Epithelial cell of prostate (primary cell): Measurements from ENCODE around the gene SLAMF1.
"Not testable (repeated sequence)": the region's sequence is repeated elsewhere in the genome, so short reads cannot be mapped to it uniquely, and the experiment has no call there.

Experiments used
- DNase-seq: peaks from one replicate; pipeline ENCODE4 v3.0.0-alpha.2; 2011; ENCODE audit warnings: low read depth, low spot score
- H3K27ac ChIP-seq: fragments of 450-650 bp; 2 replicates; pipeline ENCODE4 v1.5.1; 2017; ENCODE audit warnings: mild to moderate bottlenecking

Gene SLAMF1

DNA sequence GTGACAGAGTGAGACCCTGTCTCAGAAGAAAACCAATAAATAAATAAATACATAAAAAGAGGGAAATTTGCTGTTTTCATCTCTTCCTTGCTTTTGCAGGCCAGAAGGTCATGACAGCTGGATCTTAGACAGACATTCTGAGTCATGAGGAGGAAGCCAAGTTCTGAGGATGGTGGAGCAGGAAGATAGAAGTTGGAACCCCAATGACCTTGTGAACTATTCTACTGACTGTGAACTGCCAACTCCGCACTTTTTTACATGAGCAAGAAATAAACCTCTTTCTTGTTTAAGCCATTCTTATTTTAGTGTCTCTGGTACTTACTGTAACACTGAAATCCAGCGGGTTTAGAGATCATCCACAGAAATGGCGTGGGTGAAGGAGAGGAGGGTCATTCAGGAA is 76.0 kb downstream of the SLAMF1 start:
- no peak overlapping the region for H3K27ac ChIP-seq
- no peak for DNase-seq

DNA sequence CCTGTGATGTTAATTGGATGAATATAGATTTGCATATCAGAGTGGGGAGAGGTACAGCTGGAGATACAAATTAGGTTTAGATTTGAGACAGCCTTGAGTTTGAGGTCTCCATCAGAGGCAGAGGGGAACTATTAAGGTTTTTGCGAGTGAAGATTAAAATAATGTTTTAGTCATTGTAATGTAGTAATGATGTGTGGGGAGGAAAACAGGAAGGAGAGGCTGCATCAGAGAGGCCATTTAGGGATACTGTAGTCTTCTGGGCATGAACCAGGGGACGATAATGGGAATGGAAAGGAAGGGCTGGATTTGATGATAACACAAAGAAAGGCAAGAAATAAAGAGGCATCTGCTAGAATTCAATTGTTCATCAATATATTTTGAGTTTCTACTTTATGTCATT is 77.0 kb downstream of the SLAMF1 start:
- DNase-seq: no peak
- no peak overlapping the region for H3K27ac ChIP-seq

- DNase-seq: no peak
- no peak overlapping the region for H3K27ac ChIP-seq
Measured at GRCh38 chr1:160567858-160568682, 78.8 kb downstream of the SLAMF1 start.

GRCh38 chr1:160567341-160567740 is 79.5 kb downstream of the SLAMF1 start:
- no peak overlapping the region for H3K27ac ChIP-seq
- no peak for DNase-seq

DNA sequence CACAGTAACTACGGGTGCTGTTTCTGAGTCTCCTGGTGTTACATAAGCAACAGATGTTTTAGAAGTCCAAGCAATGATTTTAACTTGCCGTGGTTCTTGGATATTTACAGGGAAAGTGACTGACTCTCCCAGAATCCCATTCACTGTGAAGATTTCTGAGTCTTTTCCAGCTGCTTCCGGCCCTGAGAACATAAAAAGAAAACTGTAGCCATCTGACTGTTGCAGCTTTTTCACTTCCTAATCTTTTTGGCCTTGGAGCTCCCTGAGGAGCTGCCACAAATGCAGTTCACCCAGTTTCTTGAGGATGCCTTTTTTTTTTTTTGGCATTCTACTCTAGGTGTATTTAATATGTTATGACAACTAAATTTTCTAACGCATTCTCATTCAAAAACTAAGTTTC is 81.3 kb downstream of the SLAMF1 start:
- no peak for DNase-seq
- H3K27ac ChIP-seq: no peak overlapping the region

- DNase-seq, H3K27ac ChIP-seq: not testable (repeated sequence)
Measured at GRCh38 chr1:160563230-160563629, 83.6 kb downstream of the SLAMF1 start.

- not testable (repeated sequence) for H3K27ac ChIP-seq, DNase-seq
Measured at GRCh38 chr1:160562745-160563144, 84.1 kb downstream of the SLAMF1 start.

- DNase-seq: no peak
- H3K27ac ChIP-seq: no peak overlapping the region
Measured at GRCh38 chr1:160560806-160561205, 86.0 kb downstream of the SLAMF1 start.

GRCh38 chr1:160560045-160560705 is 86.7 kb downstream of the SLAMF1 start:
- H3K27ac ChIP-seq: no peak overlapping the region
- no peak for DNase-seq

DNA sequence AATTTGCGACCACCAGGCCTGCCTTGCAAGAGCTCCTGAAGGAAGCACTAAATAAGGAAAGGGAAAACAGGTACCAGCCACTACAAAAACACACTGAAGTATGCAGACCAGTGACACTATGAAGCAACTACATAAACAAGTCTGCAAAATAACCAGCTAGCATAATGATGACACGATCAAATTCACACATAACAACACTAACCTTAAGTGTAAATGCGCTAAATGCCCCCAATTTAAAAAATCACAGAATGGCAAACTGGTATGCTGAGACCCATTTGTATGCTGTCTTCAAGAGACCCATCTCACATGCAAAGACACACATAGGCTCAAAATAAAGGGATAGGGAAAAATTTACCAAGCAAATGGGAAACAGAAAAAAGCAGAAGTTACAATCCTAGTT is 87.4 kb downstream of the SLAMF1 start:
- H3K27ac ChIP-seq, DNase-seq: not testable (repeated sequence)

- H3K27ac ChIP-seq: no peak overlapping the region
Measured at GRCh38 chr1:160558660-160559380, 88.0 kb downstream of the SLAMF1 start.

More at GRCh38 chr1:160558660-160559380, 88.0 kb downstream of the SLAMF1 start:
- no peak for DNase-seq
